ENCODE results near the gene MAD1L1. TPM values are rescaled to one million over a fixed set of nuclear protein-coding genes. Genes with fewer than 3 reads are reported as not detected.
A peak's percentile ranks its signal among the peaks of the same experiment; 100 is the strongest.

Gene MAD1L1
- total and polyA plus RNA-seq, 4 donors: 29.3 to 44.1 (median 35.8) TPM

- Histone ChIP-seq H3K9me3 (ENCODE audit: control insufficient read depth, insufficient read depth, low read length) (no peaks in the 10 kb centered on the region), H3K27me3 (ENCODE audit: control insufficient read depth, insufficient read depth, low read length) (no peaks in the 10 kb centered on the region), H3K4me1 (ENCODE audit: control insufficient read depth, insufficient read depth, low read length) (peaks cover 45% of the 10 kb centered on the region), H3K27ac (ENCODE audit: low read depth, low read length) (peak overlapping the region; percentile 6), H3K4me3 (ENCODE audit: low read depth, low read length) (no peak overlapping the region), H3K36me3 (ENCODE audit: control insufficient read depth, insufficient read depth, low read length) (peaks cover 70% of the 10 kb centered on the region)
- WGBS (ENCODE audit: insufficient coverage): 23% methylated on average over 33 of the region's 41 CpGs
- DNase-seq (ENCODE audit: low read depth in 4 of 6, low spot score in 6 of 6): peak in 2 of 6 donors; percentile 39 to 79
Observed at GRCh38 chr7:1912593-1913465, 319.9 kb downstream of the MAD1L1 start.

GRCh38 chr7:1911571-1911970 is 321.2 kb downstream of the MAD1L1 start:
- H3K36me3 ChIP-seq (ENCODE audit: control insufficient read depth, insufficient read depth, low read length): peaks cover 66% of the 10 kb centered on the region
- DNase-seq (ENCODE audit: low read depth in 4 of 6, low spot score in 6 of 6): no peak
- H3K4me1 ChIP-seq (ENCODE audit: control insufficient read depth, insufficient read depth, low read length): peaks cover 32% of the 10 kb centered on the region
- H3K27me3 ChIP-seq (ENCODE audit: control insufficient read depth, insufficient read depth, low read length): no peaks in the 10 kb centered on the region
- no peak overlapping the region for H3K27ac ChIP-seq (ENCODE audit: low read depth, low read length)
- 91% methylated on average over 10 of the region's 14 CpGs for WGBS (ENCODE audit: insufficient coverage)
- H3K9me3 ChIP-seq (ENCODE audit: control insufficient read depth, insufficient read depth, low read length): no peaks in the 10 kb centered on the region
- no peak overlapping the region for H3K4me3 ChIP-seq (ENCODE audit: low read depth, low read length)

- H3K4me1 ChIP-seq (ENCODE audit: control insufficient read depth, insufficient read depth, low read length): peaks cover 32% of the 10 kb centered on the region
- H3K27me3 ChIP-seq (ENCODE audit: control insufficient read depth, insufficient read depth, low read length): no peaks in the 10 kb centered on the region
- no peak overlapping the region for H3K27ac ChIP-seq (ENCODE audit: low read depth, low read length)
- H3K4me3 ChIP-seq (ENCODE audit: low read depth, low read length): no peak overlapping the region
- whole genome bisulfite sequencing (ENCODE audit: insufficient coverage): 91% methylated on average over 18 of the region's 18 CpGs
- H3K9me3 ChIP-seq (ENCODE audit: control insufficient read depth, insufficient read depth, low read length): no peaks in the 10 kb centered on the region
- DNase-seq (ENCODE audit: low read depth in 4 of 6, low spot score in 6 of 6): no peak
- peaks cover 69% of the 10 kb centered on the region for H3K36me3 ChIP-seq (ENCODE audit: control insufficient read depth, insufficient read depth, low read length)
Observed at GRCh38 chr7:1910827-1911226, 321.9 kb downstream of the MAD1L1 start.

- DNase-seq (ENCODE audit: low read depth in 4 of 6, low spot score in 6 of 6): no peak
- 93% methylated on average over 23 of the region's 26 CpGs for WGBS (ENCODE audit: insufficient coverage)
- Histone ChIP-seq H3K36me3 (ENCODE audit: control insufficient read depth, insufficient read depth, low read length) (peaks cover 68% of the 10 kb centered on the region), H3K4me3 (ENCODE audit: low read depth, low read length) (no peak overlapping the region), H3K9me3 (ENCODE audit: control insufficient read depth, insufficient read depth, low read length) (no peaks in the 10 kb centered on the region), H3K4me1 (ENCODE audit: control insufficient read depth, insufficient read depth, low read length) (peaks cover 32% of the 10 kb centered on the region), H3K27ac (ENCODE audit: low read depth, low read length) (no peak overlapping the region), H3K27me3 (ENCODE audit: control insufficient read depth, insufficient read depth, low read length) (no peaks in the 10 kb centered on the region)
Observed at GRCh38 chr7:1910081-1910685, 322.6 kb downstream of the MAD1L1 start.

GRCh38 chr7:1909476-1909875 is 323.3 kb downstream of the MAD1L1 start:
- H3K27ac ChIP-seq (ENCODE audit: low read depth, low read length): no peak overlapping the region
- peaks cover 62% of the 10 kb centered on the region for H3K36me3 ChIP-seq (ENCODE audit: control insufficient read depth, insufficient read depth, low read length)
- no peak overlapping the region for H3K4me3 ChIP-seq (ENCODE audit: low read depth, low read length)
- peaks cover 32% of the 10 kb centered on the region for H3K4me1 ChIP-seq (ENCODE audit: control insufficient read depth, insufficient read depth, low read length)
- 86% methylated on average over 15 of the region's 15 CpGs for WGBS (ENCODE audit: insufficient coverage)
- no peak for DNase-seq (ENCODE audit: low read depth in 4 of 6, low spot score in 6 of 6)
- no peaks in the 10 kb centered on the region for H3K27me3 ChIP-seq (ENCODE audit: control insufficient read depth, insufficient read depth, low read length)
- no peaks in the 10 kb centered on the region for H3K9me3 ChIP-seq (ENCODE audit: control insufficient read depth, insufficient read depth, low read length)

- H3K4me1 ChIP-seq (ENCODE audit: control insufficient read depth, insufficient read depth, low read length): peaks cover 28% of the 10 kb centered on the region
- H3K9me3 ChIP-seq (ENCODE audit: control insufficient read depth, insufficient read depth, low read length): no peaks in the 10 kb centered on the region
- peak in 1 of 6 donors; percentile 40 for DNase-seq (ENCODE audit: low read depth in 4 of 6, low spot score in 6 of 6)
- WGBS (ENCODE audit: insufficient coverage): 79% methylated on average over 18 of the region's 24 CpGs
- H3K36me3 ChIP-seq (ENCODE audit: control insufficient read depth, insufficient read depth, low read length): peaks cover 58% of the 10 kb centered on the region
- no peak overlapping the region for H3K4me3 ChIP-seq (ENCODE audit: low read depth, low read length)
- H3K27me3 ChIP-seq (ENCODE audit: control insufficient read depth, insufficient read depth, low read length): no peaks in the 10 kb centered on the region
- H3K27ac ChIP-seq (ENCODE audit: low read depth, low read length): no peak overlapping the region
Observed at GRCh38 chr7:1908823-1909420, 323.8 kb downstream of the MAD1L1 start.

GRCh38 chr7:1907751-1908365 is 324.9 kb downstream of the MAD1L1 start:
- peaks cover 17% of the 10 kb centered on the region for H3K4me1 ChIP-seq (ENCODE audit: control insufficient read depth, insufficient read depth, low read length)
- H3K27me3 ChIP-seq (ENCODE audit: control insufficient read depth, insufficient read depth, low read length): no peaks in the 10 kb centered on the region
- H3K27ac ChIP-seq (ENCODE audit: low read depth, low read length): no peak overlapping the region
- DNase-seq (ENCODE audit: low read depth in 4 of 6, low spot score in 6 of 6): no peak
- H3K9me3 ChIP-seq (ENCODE audit: control insufficient read depth, insufficient read depth, low read length): no peaks in the 10 kb centered on the region
- 94% methylated on average over 20 of the region's 22 CpGs for WGBS (ENCODE audit: insufficient coverage)
- peaks cover 50% of the 10 kb centered on the region for H3K36me3 ChIP-seq (ENCODE audit: control insufficient read depth, insufficient read depth, low read length)
- no peak overlapping the region for H3K4me3 ChIP-seq (ENCODE audit: low read depth, low read length)

GRCh38 chr7:1906988-1907745 is 325.6 kb downstream of the MAD1L1 start:
- Histone ChIP-seq H3K27ac (ENCODE audit: low read depth, low read length) (no peak overlapping the region), H3K4me1 (ENCODE audit: control insufficient read depth, insufficient read depth, low read length) (peaks cover 10% of the 10 kb centered on the region), H3K9me3 (ENCODE audit: control insufficient read depth, insufficient read depth, low read length) (no peaks in the 10 kb centered on the region), H3K36me3 (ENCODE audit: control insufficient read depth, insufficient read depth, low read length) (peaks cover 50% of the 10 kb centered on the region), H3K4me3 (ENCODE audit: low read depth, low read length) (no peak overlapping the region), H3K27me3 (ENCODE audit: control insufficient read depth, insufficient read depth, low read length) (no peaks in the 10 kb centered on the region)
- 90% methylated on average over 14 of the region's 25 CpGs for WGBS (ENCODE audit: insufficient coverage)
- no peak for DNase-seq (ENCODE audit: low read depth in 4 of 6, low spot score in 6 of 6)

Data from spinal cord (tissue), 10 donors.